RWPE1 (cell line): ENCODE results near the gene CHST12.

Source experiments
- CTCF ChIA-PET: fragments of 350-600 bp; sonication (Branson Sonifier 250); formaldehyde crosslinking; extraction: SDS; loops from one replicate; lab custom pipeline; 2021; lab: Yijun Ruan, JAX
- POLR2A ChIA-PET: fragments of 400-600 bp; formaldehyde crosslinking; extraction: SDS; loops from one replicate; lab custom pipeline; 2020; ENCODE audit warnings: antibody characterized with exemption; ENCODE audit not compliant: low non-redundant PET; lab: Yijun Ruan, JAX
- DNase-seq: peaks from one replicate; pipeline ENCODE4 v3.0.0; 2012; ENCODE audit warnings: low spot score
- H3K27ac ChIP-seq: fragments of 450-650 bp; 2 replicates; pipeline ENCODE4 v1.5.1; 2017
- TF ChIP-seq, protein P1 (sequence below): fragments of 450-650 bp; conservative IDR thresholded peaks from 2 replicates; pipeline ENCODE4 v1.5.1; 2017; ENCODE audit warnings: low read depth, mild to moderate bottlenecking

The CHST12 gene

DNA sequence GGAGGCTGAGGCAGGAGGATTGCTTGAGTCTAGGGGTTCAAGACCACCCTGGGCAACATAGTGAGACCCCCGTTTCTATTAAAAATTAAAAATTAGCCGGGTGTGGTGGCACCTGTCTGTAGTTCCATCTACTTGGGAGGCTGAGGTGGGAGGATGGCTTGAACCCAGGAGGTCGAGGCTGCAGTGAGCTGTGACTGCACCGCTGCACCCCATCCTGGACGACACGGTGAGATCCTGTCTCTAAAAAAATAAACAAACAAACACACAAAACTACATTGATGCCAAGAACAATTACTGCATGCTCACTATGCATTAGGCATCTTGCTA lies 761 bp upstream of the CHST12 start:
- H3K27ac ChIP-seq, result peak overlapping the region; percentile 93
- DNase-seq, result no peak
- POLR2A ChIA-PET, result no interaction called here
- CTCF ChIA-PET, result no interaction called here
- TF ChIP-seq, protein P1, sequence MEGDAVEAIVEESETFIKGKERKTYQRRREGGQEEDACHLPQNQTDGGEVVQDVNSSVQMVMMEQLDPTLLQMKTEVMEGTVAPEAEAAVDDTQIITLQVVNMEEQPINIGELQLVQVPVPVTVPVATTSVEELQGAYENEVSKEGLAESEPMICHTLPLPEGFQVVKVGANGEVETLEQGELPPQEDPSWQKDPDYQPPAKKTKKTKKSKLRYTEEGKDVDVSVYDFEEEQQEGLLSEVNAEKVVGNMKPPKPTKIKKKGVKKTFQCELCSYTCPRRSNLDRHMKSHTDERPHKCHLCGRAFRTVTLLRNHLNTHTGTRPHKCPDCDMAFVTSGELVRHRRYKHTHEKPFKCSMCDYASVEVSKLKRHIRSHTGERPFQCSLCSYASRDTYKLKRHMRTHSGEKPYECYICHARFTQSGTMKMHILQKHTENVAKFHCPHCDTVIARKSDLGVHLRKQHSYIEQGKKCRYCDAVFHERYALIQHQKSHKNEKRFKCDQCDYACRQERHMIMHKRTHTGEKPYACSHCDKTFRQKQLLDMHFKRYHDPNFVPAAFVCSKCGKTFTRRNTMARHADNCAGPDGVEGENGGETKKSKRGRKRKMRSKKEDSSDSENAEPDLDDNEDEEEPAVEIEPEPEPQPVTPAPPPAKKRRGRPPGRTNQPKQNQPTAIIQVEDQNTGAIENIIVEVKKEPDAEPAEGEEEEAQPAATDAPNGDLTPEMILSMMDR, result no peak

DNA sequence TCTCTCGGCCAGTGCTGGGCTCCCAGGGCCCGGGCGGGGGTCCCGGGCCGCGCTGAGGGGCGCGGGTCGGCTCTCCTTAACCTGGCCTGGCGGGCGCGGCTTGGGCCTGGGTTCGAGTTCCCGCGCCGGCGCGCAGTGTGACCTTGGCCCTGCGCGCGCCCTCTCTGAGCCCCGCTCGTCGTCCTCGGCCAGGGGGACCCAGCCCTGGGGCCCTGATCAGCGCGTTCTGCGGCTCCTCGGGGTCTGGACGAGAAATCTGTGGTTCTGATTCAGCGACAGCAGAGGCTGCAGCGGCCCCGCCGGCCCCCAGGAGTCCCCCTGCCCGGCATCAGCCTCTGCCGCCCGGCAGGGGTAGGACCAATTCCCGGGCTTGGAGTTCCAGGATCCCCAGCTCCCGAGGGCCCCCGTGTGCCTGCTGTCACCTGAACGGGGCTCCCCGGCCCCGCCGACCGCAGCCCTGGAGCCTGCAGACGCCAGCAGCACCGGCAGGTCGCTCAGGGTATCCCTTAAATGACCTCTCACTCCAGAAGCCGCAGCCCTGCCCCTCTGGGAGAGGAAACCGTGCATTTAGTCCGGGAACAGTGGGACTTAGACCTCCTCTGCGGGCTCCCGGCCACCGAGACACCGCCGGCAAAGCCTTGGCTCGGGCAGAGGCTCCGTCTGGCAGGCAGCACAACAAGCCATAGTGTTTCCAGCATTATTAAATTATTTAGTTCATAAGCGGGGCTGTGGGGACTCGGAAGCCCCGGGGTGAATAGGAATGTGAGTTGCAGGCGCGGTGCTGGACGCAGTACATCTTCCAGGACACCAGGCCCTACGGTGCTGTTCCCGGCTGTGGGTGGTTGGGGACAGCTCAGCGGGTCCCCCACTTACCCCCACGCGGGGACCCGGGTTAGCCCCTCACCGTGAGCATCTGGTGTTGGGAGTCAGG lies 572 bp downstream of the CHST12 start:
- peak overlapping the region; percentile 93 for H3K27ac ChIP-seq
- peak; percentile 62 for DNase-seq
- ChIA-PET POLR2A (no interaction called here), CTCF (interaction anchor here (0.6 kb wide), 1 partner anchor 199 kb away, joined by 5 read pairs; no protein-coding TSS in a partner anchor)
- TF ChIP-seq, protein P1, result no peak

DNA sequence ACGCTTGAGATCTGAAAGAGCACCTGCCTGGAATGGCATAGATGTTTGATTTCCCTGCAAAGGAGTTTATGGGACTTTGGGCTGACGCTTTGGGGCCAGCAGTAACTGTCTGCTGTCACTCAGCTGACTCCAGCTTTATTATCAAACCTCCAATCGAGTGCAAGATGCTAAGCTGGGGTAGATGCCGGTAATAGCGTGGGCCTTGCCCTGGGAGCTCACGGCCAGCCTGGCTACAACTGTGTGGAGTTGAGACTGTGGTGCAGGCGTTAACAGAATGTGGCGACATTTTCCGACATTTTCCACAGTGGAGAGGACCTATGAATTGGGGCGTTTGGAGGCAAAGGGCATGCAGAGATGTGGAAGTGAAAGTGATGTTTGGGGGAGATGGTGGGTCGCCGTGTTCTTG lies 1.3 kb downstream of the CHST12 start:
- POLR2A ChIA-PET, result no interaction called here
- CTCF ChIA-PET, result no interaction called here
- TF ChIP-seq, protein P1, result no peak
- peak overlapping the region; percentile 93 for H3K27ac ChIP-seq
- DNase-seq, result no peak

DNA sequence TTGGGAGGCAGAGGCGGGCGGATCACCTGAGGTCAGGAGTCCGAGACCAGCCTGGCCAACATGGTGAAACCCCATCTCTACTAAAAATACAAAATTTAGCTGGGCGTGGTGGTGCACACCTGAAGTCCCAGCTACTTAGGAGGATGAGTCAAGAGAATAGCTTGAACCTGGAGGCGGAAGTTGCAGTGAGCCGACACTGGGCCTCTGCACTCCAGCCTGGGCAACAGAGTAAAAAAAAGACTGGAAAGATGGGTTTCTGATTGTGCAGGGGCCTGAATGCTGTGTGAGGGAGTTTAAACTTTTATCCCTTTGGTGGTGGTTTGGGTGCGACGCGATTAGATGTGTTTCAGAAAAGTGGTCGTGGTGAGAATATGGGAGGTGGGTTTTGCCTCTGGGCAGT lies 1.8 kb downstream of the CHST12 start:
- CTCF ChIA-PET, result interaction anchor here (0.6 kb wide), 1 partner anchor 57 kb away, joined by 4 read pairs; no protein-coding TSS in a partner anchor

DNA sequence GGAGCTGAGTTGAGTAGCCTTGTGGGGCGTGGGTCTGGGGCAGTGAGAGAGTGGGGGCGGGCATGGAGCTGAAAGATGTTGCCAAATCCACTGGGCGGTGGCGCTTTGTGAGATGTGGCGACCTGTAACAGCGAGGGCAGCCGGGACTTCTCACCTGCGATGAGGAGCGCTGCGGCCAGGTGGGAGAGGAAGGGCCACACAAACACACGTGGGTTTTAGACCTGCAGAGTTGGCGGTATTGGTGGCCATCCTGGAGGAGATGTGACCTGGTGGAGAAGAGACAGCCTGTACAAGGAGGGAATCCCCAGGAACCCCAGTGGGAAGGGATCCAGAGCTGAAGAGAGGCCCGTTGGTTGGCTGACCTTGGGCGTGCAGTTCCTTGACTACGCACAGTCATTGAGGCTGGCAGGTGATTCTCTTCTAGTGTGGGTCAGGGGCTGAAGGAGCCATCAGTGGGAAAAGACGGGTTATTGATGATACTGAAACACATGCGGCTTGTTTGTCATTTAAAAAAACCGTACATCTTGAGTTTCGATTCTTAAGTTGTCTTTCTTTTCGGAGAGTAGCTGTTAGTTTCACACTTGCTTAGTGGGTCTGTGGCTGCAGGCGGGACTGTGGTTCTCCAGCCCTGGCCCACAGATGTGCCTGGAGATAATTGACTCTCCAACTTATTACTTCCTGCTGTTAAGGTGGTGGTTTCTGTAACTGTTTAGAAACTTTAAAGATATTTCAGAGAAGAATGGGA lies 2.4 kb downstream of the CHST12 start:
- POLR2A ChIA-PET, result no interaction called here
- H3K27ac ChIP-seq, result no peak overlapping the region
- DNase-seq, result no peak
- CTCF ChIA-PET, result interaction anchor here (0.6 kb wide), 1 partner anchor 58 kb away, joined by 4 read pairs; no protein-coding TSS in a partner anchor
- TF ChIP-seq, protein P1, result no peak

More for the DNA sequence above, 1.8 kb downstream of the CHST12 start:
- POLR2A ChIA-PET, result no interaction called here
- H3K27ac ChIP-seq, result no peak overlapping the region
- no peak for DNase-seq
- TF ChIP-seq, protein P1, result no peak

DNA sequence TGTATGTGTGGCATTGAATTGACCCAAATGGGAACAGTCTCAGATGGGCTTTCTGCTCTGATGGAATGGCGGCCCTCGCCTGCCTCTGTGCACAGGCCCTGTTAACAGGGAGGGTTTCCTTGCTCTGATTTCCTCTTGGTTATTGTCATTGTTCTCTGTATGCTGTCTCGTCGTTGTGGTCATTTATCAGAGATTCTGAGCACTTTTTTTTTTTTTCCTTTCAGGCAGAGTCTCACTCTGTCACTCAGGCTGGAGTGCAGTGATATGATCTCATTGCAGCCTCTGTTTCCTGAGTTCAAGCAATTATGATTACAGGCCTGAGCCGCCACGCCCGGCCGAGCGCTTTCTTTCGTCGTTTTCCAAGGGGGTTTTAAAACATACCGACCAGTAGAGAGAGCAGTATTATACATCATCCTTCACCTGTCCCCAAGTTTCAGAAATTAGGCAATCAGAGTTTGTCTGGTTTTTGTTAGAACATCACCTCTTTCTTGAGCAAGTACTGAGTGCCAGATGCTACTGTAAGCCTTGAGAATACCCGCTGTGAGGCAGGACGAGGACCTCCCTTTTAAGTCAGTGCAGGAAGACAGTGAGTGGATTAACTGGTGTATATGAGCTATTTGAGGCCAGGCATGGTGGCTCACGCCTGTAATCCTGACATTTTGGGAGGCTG lies 6.5 kb downstream of the CHST12 start:
- no peak for DNase-seq
- TF ChIP-seq, protein P1, result no peak
- ChIA-PET POLR2A (no interaction called here), CTCF (no interaction called here)
- H3K27ac ChIP-seq, result no peak overlapping the region
